ENCODE results near the gene ELOVL4.

GRCh38 chr6:79947191-79948186, at the start of gene ELOVL4:
- no peak for TF ChIP-seq CTCF (IDR thresholded peaks at IDR 0.05)
- TF ChIP-seq POLR2A (IDR thresholded peaks at IDR 0.05): peak in 1 of 2 donors; percentile 22
